HFF-Myc (cell line): ENCODE results near the gene FOXJ3.

Experiments
- DNase-seq: peaks from one replicate; pipeline ENCODE4 v3.0.0-alpha.2; 2011; ENCODE audit warnings: low read depth; ENCODE audit errors: extremely low read depth
- H3K4me3 ChIP-seq: replicated peaks from 2 replicates; pipeline ENCODE4 v1.5.1; 2011; ENCODE audit warnings: low read depth, mild to moderate bottlenecking, control low read depth, low read length
- TF ChIP-seq, protein P1 (sequence below): IDR thresholded peaks from 2 replicates; pipeline ENCODE4 v1.5.1; 2012; ENCODE audit warnings: mild to moderate bottlenecking, low read depth, low read length, control low read depth; ENCODE audit errors: missing control alignments

Gene FOXJ3

DNA sequence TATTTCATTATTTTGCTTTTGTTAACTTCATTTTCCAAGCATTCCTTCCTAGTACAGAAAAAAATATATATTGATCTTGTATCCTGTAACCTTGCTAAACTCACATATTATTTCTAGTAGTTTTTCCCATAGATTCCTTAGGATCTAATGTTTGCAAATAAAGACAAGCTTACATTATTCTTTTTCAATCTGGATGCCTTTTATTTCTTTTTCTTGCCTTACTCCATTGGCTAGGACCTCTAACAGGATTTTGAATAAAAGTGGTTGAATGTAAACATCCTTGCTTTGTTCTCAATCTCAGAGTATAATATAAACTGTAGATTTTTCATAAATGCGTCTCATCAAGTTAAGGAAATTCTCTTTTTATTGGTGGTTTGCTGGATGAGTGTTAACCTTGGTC is 96.0 kb downstream of the FOXJ3 start:
- DNase-seq: no peak
- no peak overlapping the region for H3K4me3 ChIP-seq
- TF ChIP-seq, protein P1, sequence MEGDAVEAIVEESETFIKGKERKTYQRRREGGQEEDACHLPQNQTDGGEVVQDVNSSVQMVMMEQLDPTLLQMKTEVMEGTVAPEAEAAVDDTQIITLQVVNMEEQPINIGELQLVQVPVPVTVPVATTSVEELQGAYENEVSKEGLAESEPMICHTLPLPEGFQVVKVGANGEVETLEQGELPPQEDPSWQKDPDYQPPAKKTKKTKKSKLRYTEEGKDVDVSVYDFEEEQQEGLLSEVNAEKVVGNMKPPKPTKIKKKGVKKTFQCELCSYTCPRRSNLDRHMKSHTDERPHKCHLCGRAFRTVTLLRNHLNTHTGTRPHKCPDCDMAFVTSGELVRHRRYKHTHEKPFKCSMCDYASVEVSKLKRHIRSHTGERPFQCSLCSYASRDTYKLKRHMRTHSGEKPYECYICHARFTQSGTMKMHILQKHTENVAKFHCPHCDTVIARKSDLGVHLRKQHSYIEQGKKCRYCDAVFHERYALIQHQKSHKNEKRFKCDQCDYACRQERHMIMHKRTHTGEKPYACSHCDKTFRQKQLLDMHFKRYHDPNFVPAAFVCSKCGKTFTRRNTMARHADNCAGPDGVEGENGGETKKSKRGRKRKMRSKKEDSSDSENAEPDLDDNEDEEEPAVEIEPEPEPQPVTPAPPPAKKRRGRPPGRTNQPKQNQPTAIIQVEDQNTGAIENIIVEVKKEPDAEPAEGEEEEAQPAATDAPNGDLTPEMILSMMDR: no peak

DNA sequence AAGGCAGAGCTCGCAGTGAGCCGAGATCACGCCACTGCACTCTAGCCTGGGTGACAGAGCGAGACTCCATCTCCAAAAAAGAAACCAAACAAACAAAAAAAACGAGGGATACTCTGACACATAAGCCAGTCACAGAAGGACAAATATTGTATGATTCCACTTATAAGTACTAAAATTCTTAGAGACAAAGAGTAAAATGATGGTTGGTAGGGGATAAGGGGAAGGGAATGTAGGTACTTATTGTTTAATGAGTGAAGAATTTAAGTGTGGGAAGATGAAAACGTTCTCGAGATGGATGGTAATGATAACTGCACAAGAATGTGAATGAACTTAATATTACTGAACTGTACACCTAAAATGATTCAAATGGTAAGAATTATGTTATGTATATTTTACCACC is 103.8 kb downstream of the FOXJ3 start:
- no peak overlapping the region for H3K4me3 ChIP-seq
- TF ChIP-seq, protein P1: no peak
- DNase-seq: no peak

DNA sequence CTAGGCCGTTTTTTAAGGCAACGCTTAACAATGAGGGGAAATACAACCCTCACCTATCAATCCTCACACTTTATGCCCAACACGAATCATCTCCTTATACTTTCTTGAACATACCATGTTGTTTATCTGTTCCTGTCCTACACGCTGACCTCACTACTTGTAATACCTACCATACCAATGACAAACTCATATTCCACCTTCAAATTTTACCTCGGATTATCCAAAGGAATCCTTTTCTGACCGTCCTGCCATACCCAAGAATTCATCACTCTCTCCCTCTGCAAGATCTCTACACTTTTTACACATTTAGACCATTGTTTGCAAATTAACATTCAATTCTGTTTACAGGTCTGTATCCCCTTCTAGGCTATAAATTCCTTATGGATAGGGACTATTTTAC is 106.1 kb downstream of the FOXJ3 start:
- no peak overlapping the region for H3K4me3 ChIP-seq
- no peak for DNase-seq
- TF ChIP-seq, protein P1: no peak

DNA sequence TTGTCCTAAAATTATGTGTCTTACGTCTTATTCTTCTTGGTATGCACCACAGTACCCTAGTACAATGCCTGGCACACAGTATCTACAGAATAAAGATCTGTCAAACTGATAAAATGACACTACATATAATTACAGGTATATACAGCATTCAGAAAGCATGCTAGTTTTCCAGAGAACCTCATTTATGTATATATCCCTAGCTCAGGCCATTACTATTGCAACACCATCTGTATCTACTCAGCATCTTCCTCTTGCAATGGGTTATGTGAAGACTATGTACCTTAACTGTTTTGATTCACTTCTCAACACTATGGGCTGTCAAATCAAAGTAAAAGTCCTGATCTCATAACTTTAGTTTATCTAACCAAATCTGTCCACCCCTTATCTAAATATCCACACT is 112.0 kb downstream of the FOXJ3 start:
- no peak for DNase-seq
- H3K4me3 ChIP-seq: no peak overlapping the region
- TF ChIP-seq, protein P1: no peak

DNA sequence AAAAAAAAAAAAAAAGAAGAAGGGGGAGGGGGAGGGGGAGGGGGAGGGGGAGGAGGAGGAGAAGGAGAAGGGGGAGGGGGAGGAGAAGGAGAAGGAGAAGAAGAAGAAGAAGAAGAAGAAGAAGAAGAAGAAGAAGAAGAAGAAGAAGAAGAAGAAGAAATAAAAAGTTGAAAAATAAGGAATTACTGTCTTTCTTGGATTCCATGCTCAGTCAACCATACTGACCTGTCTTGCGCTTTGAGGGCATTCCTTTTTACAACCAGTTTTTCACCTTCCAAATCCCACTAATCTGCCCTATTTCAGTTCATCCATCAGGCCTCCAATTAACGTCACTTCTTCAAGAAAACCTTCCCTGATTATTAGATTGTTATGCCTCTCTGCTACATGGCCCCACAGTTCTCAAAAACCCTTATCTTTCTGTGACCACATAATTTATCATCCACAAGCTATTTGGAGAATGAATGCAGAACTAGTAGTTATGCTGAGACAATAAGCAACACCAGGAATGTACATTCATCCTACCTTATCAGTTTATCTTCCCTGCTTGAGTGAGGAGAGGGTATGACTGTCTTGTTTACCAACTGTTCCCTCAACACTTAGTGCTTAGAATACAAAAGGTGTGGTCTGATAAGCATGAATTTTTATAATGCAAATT is 113.0 kb downstream of the FOXJ3 start:
- DNase-seq: no peak
- TF ChIP-seq, protein P1: no peak
- H3K4me3 ChIP-seq: no peak overlapping the region

DNA sequence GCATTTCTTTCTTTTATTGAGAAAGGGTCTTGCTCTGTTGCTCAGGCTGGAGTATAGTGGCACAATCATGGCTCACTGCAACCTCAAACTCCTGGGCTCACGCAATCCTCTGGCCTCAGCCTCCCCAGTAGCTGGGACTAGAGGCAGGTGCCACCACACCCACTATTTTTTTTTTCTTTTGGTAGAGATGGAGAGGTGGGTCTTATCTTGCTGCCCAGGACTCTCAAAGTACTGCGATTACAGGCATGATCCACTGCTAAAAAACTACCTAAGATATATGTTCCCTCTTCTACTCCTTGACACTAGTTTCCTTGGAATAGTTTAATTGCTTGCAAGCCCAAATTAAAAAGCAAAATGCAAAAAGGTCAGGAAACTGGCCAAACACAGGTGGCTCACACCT is 113.6 kb downstream of the FOXJ3 start:
- TF ChIP-seq, protein P1: no peak
- H3K4me3 ChIP-seq: no peak overlapping the region
- no peak for DNase-seq

DNA sequence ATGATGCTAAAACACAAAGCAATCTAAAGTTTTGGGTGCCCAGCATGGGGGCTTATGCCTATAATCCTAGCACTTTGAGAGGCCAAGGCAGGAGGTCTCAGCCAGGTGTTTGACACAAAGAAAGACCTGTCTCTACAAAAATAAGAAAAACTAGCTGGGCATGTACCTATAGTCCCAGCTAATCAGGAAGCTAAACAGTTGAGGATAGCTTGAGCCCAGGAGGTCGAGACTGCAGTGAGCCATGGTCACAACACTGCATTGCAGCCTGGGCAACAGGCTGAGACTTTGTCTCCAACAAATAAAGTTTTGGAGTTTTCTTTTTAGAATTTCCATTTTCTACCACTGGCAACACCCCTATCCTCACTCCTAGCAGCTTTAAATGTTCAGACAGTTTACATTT is 115.4 kb downstream of the FOXJ3 start:
- H3K4me3 ChIP-seq: no peak overlapping the region
- no peak for DNase-seq
- TF ChIP-seq, protein P1: no peak
